ENCODE results near the gene EDEM2. TPM values are rescaled to one million over a fixed set of nuclear protein-coding genes. Genes with fewer than 3 reads are reported as not detected.

The EDEM2 gene
- total RNA-seq, 4 donors from 2014 or later: 13.3 to 20.3 (median 14.6) TPM

GRCh38 chr20:35133031-35133430 lies 14.1 kb downstream of the EDEM2 start:
- H3K27ac ChIP-seq (replicated peaks in 1 of 4): no peak overlapping the region
- no peaks in the 10 kb centered on the region for H3K9me3 ChIP-seq
- 100% methylated on average over 4 of the region's 5 CpGs for WGBS
- H3K36me3 ChIP-seq: peaks cover 24 to 91% (median 81%) of the 10 kb centered on the region in 4 donors
- TF ChIP-seq POLR2AphosphoS5 (IDR thresholded peaks at IDR 0.05): no peak
- TF ChIP-seq POLR2A (IDR thresholded peaks at IDR 0.05; ENCODE audit: low read depth): no peak
- no peak for TF ChIP-seq CTCF (IDR thresholded peaks at IDR 0.05)
- no peak for TF ChIP-seq EP300 (IDR thresholded peaks at IDR 0.05)
- H3K4me1 ChIP-seq: peaks cover 13 to 23% (median 18%) of the 10 kb centered on the region in 4 donors
- no peak for DNase-seq (ENCODE audit: extremely low spot score)
- intact Hi-C loops (cut with DNase I): no loop called here
- no peak overlapping the region for H3K4me3 ChIP-seq
- no peaks in the 10 kb centered on the region for H3K27me3 ChIP-seq

- Histone ChIP-seq H3K36me3 (peaks cover 20 to 91% (median 81%) of the 10 kb centered on the region in 4 donors), H3K4me1 (peaks cover 13 to 23% (median 18%) of the 10 kb centered on the region in 4 donors), H3K4me3 (no peak overlapping the region), H3K9me3 (no peaks in the 10 kb centered on the region), H3K27ac (replicated peaks in 1 of 4) (no peak overlapping the region), H3K27me3 (no peaks in the 10 kb centered on the region)
- intact Hi-C loops (cut with DNase I): no loop called here
- TF ChIP-seq POLR2A (IDR thresholded peaks at IDR 0.05; ENCODE audit: low read depth) (no peak), EP300 (IDR thresholded peaks at IDR 0.05) (no peak), CTCF (IDR thresholded peaks at IDR 0.05) (no peak), POLR2AphosphoS5 (IDR thresholded peaks at IDR 0.05) (no peak)
- DNase-seq (ENCODE audit: extremely low spot score): no peak
- 84% methylated on average over 4 of the region's 4 CpGs for WGBS
Observed at GRCh38 chr20:35131934-35132333, 15.2 kb downstream of the EDEM2 start.

GRCh38 chr20:35129647-35130069 lies 17.5 kb downstream of the EDEM2 start:
- Histone ChIP-seq H3K4me3 (no peak overlapping the region), H3K4me1 (peaks cover 0 to 6% (median 4%) of the 10 kb centered on the region in 4 donors), H3K27me3 (no peaks in the 10 kb centered on the region), H3K36me3 (peaks cover 33 to 97% (median 92%) of the 10 kb centered on the region in 4 donors), H3K27ac (replicated peaks in 1 of 4) (no peak overlapping the region), H3K9me3 (no peaks in the 10 kb centered on the region)
- WGBS: 93% methylated on average over 2 of the region's 2 CpGs
- intact Hi-C loops (cut with DNase I): no loop called here
- no peak for TF ChIP-seq EP300 (IDR thresholded peaks at IDR 0.05)
- no peak for TF ChIP-seq POLR2A (IDR thresholded peaks at IDR 0.05; ENCODE audit: low read depth)
- TF ChIP-seq CTCF (IDR thresholded peaks at IDR 0.05): no peak
- no peak for TF ChIP-seq POLR2AphosphoS5 (IDR thresholded peaks at IDR 0.05)
- no peak for DNase-seq (ENCODE audit: extremely low spot score)

GRCh38 chr20:35125753-35126152 lies 21.4 kb downstream of the EDEM2 start:
- no peak overlapping the region for H3K4me3 ChIP-seq
- H3K36me3 ChIP-seq: peaks cover 46 to 96% (median 92%) of the 10 kb centered on the region in 4 donors
- peaks cover 0 to 6% (median 0%) of the 10 kb centered on the region in 4 donors for H3K4me1 ChIP-seq
- no peaks in the 10 kb centered on the region for H3K9me3 ChIP-seq
- TF ChIP-seq EP300 (IDR thresholded peaks at IDR 0.05) (no peak), POLR2A (IDR thresholded peaks at IDR 0.05; ENCODE audit: low read depth) (no peak), POLR2AphosphoS5 (IDR thresholded peaks at IDR 0.05) (no peak), CTCF (IDR thresholded peaks at IDR 0.05) (no peak)
- DNase-seq (ENCODE audit: extremely low spot score): no peak
- H3K27me3 ChIP-seq: no peaks in the 10 kb centered on the region
- no peak overlapping the region for H3K27ac ChIP-seq (replicated peaks in 1 of 4)
- intact Hi-C loops (cut with DNase I): no loop called here
- 94% methylated on average over 5 of the region's 5 CpGs for WGBS

Data from esophagus muscularis mucosa (tissue), 4 donors.